HEK293 (cell line): ENCODE data around the gene KLC1.

Experiments used
- CTCF ChIA-PET: fragments of 350-600 bp; formaldehyde crosslinking; extraction: SDS; loops from one replicate; lab custom pipeline; 2021; ENCODE audit warnings: antibody characterized with exemption; lab: Yijun Ruan, JAX
- POLR2A ChIA-PET: fragments of 300-600 bp; formaldehyde crosslinking; extraction: SDS; loops from one replicate; lab custom pipeline; 2020; ENCODE audit warnings: antibody characterized with exemption, inconsistent platforms; lab: Yijun Ruan, JAX
- H3K27ac ChIP-seq: fragments of 200-500 bp; sonication (Bioruptor generic); 2 replicates; pipeline ENCODE4 v1.5.1; 2014; ENCODE audit warnings: low read depth, low read length, control low read depth, inconsistent platforms; ENCODE audit errors: extremely low read depth
- H3K36me3 ChIP-seq, 2 experiments: fragments of 200-500 bp in 1 of 2; sonication (Bioruptor generic) in 1 of 2; 1 replicate in 1 of 2; 2 replicates in 1 of 2; pipeline ENCODE4 v1.5.1; 2014 to 2017; ENCODE audit warnings: inconsistent platforms in 2 of 2, low read length in 2 of 2; ENCODE audit not compliant: control insufficient read depth in 2 of 2, insufficient read depth in 1 of 2
- H3K4me1 ChIP-seq: fragments of 200-500 bp; sonication (Bioruptor generic); 2 replicates; pipeline ENCODE4 v1.5.1; 2014; ENCODE audit warnings: mild to moderate bottlenecking, low read length, inconsistent platforms; ENCODE audit not compliant: control insufficient read depth, insufficient read depth
- H3K4me3 ChIP-seq: 2 replicates; pipeline ENCODE4 v1.5.1; 2011; ENCODE audit warnings: low read depth, mild to moderate bottlenecking, control low read depth, low read length, moderate library complexity
- H3K9me3 ChIP-seq: fragments of 200-500 bp; sonication (Bioruptor generic); 2 replicates; pipeline ENCODE4 v1.5.1; 2014; ENCODE audit warnings: low read depth, low read length, inconsistent platforms; ENCODE audit not compliant: control insufficient read depth, insufficient read depth
- KLF9 ChIP-seq: fragments of 450-650 bp; formaldehyde crosslinking; IDR thresholded peaks from 2 replicates; pipeline ENCODE4 v1.5.1; 2016; ENCODE audit warnings: missing biosample characterization, missing genetic modification characterization, low read depth
- OVOL3 ChIP-seq: fragments of 450-650 bp; formaldehyde crosslinking; IDR thresholded peaks from 2 replicates; pipeline ENCODE4 v1.5.1; 2016; ENCODE audit warnings: missing biosample characterization, missing genetic modification characterization
- ZBTB21 ChIP-seq: fragments of 450-650 bp; formaldehyde crosslinking; IDR thresholded peaks from 2 replicates; pipeline ENCODE4 v1.5.1; 2017; ENCODE audit warnings: missing biosample characterization, missing genetic modification characterization
- ZBTB7A ChIP-seq: fragments of 450-650 bp; formaldehyde crosslinking; IDR thresholded peaks from 2 replicates; pipeline ENCODE4 v1.5.1; 2016; ENCODE audit warnings: low read depth, missing biosample characterization, missing genetic modification characterization
- ZFP37 ChIP-seq: fragments of 450-650 bp; formaldehyde crosslinking; IDR thresholded peaks from 2 replicates; pipeline ENCODE4 v1.5.1; 2016; ENCODE audit warnings: missing biosample characterization, missing genetic modification characterization
- ZNF114 ChIP-seq: fragments of 450-650 bp; formaldehyde crosslinking; IDR thresholded peaks from 2 replicates; pipeline ENCODE4 v1.5.0; 2017; ENCODE audit warnings: missing biosample characterization, missing genetic modification characterization
- ZNF132 ChIP-seq: fragments of 450-650 bp; formaldehyde crosslinking; IDR thresholded peaks from 2 replicates; pipeline ENCODE4 v1.5.1; 2017; ENCODE audit warnings: missing biosample characterization, missing genetic modification characterization, borderline replicate concordance
- ZNF155 ChIP-seq: fragments of 450-650 bp; formaldehyde crosslinking; IDR thresholded peaks from 2 replicates; pipeline ENCODE4 v1.5.1; 2016; ENCODE audit warnings: missing biosample characterization, missing genetic modification characterization
- ZNF223 ChIP-seq: fragments of 450-650 bp; formaldehyde crosslinking; IDR thresholded peaks from 2 replicates; pipeline ENCODE4 v1.5.1; 2016; ENCODE audit warnings: missing biosample characterization, missing genetic modification characterization
- ZNF302 ChIP-seq: fragments of 450-650 bp; formaldehyde crosslinking; IDR thresholded peaks from 2 replicates; pipeline ENCODE4 v1.5.1; 2016; ENCODE audit warnings: missing biosample characterization, missing genetic modification characterization, low read depth
- ZNF324 ChIP-seq: fragments of 450-650 bp; formaldehyde crosslinking; IDR thresholded peaks from 2 replicates; pipeline ENCODE4 v1.5.1; 2016; ENCODE audit warnings: missing biosample characterization, missing genetic modification characterization
- ZNF350 ChIP-seq: fragments of 450-650 bp; formaldehyde crosslinking; IDR thresholded peaks from 2 replicates; pipeline ENCODE4 v1.5.0; 2017; ENCODE audit warnings: missing biosample characterization, mild to moderate bottlenecking, missing genetic modification characterization
- ZNF423 ChIP-seq: fragments of 450-650 bp; formaldehyde crosslinking; IDR thresholded peaks from 2 replicates; pipeline ENCODE4 v1.5.1; 2016; ENCODE audit warnings: missing biosample characterization, missing genetic modification characterization
- ZNF560 ChIP-seq: fragments of 450-650 bp; formaldehyde crosslinking; IDR thresholded peaks from 2 replicates; pipeline ENCODE4 v1.5.1; 2017; ENCODE audit warnings: missing biosample characterization, missing genetic modification characterization, borderline replicate concordance
- ZNF585B ChIP-seq: fragments of 450-650 bp; formaldehyde crosslinking; IDR thresholded peaks from 2 replicates; pipeline ENCODE4 v1.5.1; 2016; ENCODE audit warnings: missing biosample characterization, missing genetic modification characterization
- ZNF624 ChIP-seq: fragments of 450-650 bp; formaldehyde crosslinking; IDR thresholded peaks from 2 replicates; pipeline ENCODE4 v1.5.1; 2017; ENCODE audit warnings: missing biosample characterization, missing genetic modification characterization
- ZNF660 ChIP-seq: fragments of 450-650 bp; IDR thresholded peaks from 2 replicates; pipeline ENCODE4 v1.5.1; 2018; ENCODE audit warnings: missing biosample characterization, mild to moderate bottlenecking, missing genetic modification characterization
- ZNF677 ChIP-seq: fragments of 450-650 bp; IDR thresholded peaks from 2 replicates; pipeline ENCODE4 v1.5.0; 2018; ENCODE audit warnings: missing biosample characterization, mild to moderate bottlenecking, missing genetic modification characterization, moderate library complexity
- TF ChIP-seq, protein P1 (sequence below): fragments of 450-650 bp; IDR thresholded peaks from 2 replicates; pipeline ENCODE4 v1.5.1; 2018; ENCODE audit warnings: missing biosample characterization, mild to moderate bottlenecking, missing genetic modification characterization
- TF ChIP-seq, protein P2 (sequence below): fragments of 450-650 bp; formaldehyde crosslinking; IDR thresholded peaks from 2 replicates; pipeline ENCODE4 v1.5.1; 2016; ENCODE audit warnings: missing biosample characterization, missing genetic modification characterization, low read depth
- TF ChIP-seq, protein P3 (sequence below): fragments of 450-650 bp; formaldehyde crosslinking; IDR thresholded peaks from 2 replicates; pipeline ENCODE4 v1.5.1; 2016; ENCODE audit warnings: missing biosample characterization, missing genetic modification characterization
- TF ChIP-seq, protein P4 (sequence below): fragments of 450-650 bp; formaldehyde crosslinking; IDR thresholded peaks from 2 replicates; pipeline ENCODE4 v1.5.1; 2017; ENCODE audit warnings: missing biosample characterization, missing genetic modification characterization
- TF ChIP-seq, protein P5 (sequence below): fragments of 450-650 bp; formaldehyde crosslinking; IDR thresholded peaks from 2 replicates; pipeline ENCODE4 v1.5.1; 2017; ENCODE audit warnings: missing biosample characterization, missing genetic modification characterization

The KLC1 gene

DNA sequence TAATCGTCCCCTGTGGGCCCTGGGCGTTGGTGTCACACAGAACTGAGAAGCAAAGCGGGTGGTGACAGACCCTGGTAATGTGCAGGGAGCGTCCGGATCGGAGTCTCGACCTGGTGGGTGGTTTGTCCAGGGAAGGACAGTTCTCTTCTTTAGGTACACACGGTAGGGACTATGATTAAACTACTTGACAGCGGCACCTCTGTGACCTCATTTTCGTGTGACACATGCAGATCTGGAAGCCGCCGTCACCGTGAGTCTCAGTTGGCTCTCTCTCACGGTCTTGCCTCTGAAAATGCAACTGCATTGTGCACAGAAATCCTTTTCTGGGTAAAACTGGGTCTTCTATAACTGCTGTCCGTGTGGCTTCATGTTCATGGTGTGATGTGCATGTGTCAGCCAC, 54.1 kb downstream of the KLC1 start:
- Histone ChIP-seq H3K4me1 (no peaks in the 10 kb centered on the region), H3K9me3 (no peaks in the 10 kb centered on the region)
- TF ChIP-seq ZNF114 (tag by site-specific recombination) (no peak), ZFP37 (no peak), ZNF624 (no peak), KLF9 (tag by site-specific recombination) (no peak), ZNF155 (tag by site-specific recombination) (no peak), ZNF302 (tag by site-specific recombination) (no peak), ZNF677 (tag by site-specific recombination) (no peak), ZNF223 (tag by site-specific recombination) (no peak), ZBTB21 (tag by site-specific recombination) (no peak), ZNF660 (no peak), ZNF423 (tag by site-specific recombination) (no peak), OVOL3 (tag by site-specific recombination) (no peak)
- TF ChIP-seq, protein P1, sequence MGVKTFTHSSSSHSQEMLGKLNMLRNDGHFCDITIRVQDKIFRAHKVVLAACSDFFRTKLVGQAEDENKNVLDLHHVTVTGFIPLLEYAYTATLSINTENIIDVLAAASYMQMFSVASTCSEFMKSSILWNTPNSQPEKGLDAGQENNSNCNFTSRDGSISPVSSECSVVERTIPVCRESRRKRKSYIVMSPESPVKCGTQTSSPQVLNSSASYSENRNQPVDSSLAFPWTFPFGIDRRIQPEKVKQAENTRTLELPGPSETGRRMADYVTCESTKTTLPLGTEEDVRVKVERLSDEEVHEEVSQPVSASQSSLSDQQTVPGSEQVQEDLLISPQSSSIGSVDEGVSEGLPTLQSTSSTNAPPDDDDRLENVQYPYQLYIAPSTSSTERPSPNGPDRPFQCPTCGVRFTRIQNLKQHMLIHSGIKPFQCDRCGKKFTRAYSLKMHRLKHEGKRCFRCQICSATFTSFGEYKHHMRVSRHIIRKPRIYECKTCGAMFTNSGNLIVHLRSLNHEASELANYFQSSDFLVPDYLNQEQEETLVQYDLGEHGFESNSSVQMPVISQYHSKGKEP (tag by site-specific recombination) = no peak
- TF ChIP-seq, protein P2, sequence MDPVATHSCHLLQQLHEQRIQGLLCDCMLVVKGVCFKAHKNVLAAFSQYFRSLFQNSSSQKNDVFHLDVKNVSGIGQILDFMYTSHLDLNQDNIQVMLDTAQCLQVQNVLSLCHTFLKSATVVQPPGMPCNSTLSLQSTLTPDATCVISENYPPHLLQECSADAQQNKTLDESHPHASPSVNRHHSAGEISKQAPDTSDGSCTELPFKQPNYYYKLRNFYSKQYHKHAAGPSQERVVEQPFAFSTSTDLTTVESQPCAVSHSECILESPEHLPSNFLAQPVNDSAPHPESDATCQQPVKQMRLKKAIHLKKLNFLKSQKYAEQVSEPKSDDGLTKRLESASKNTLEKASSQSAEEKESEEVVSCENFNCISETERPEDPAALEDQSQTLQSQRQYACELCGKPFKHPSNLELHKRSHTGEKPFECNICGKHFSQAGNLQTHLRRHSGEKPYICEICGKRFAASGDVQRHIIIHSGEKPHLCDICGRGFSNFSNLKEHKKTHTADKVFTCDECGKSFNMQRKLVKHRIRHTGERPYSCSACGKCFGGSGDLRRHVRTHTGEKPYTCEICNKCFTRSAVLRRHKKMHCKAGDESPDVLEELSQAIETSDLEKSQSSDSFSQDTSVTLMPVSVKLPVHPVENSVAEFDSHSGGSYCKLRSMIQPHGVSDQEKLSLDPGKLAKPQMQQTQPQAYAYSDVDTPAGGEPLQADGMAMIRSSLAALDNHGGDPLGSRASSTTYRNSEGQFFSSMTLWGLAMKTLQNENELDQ (tag by site-specific recombination) = no peak
- TF ChIP-seq, protein P3, sequence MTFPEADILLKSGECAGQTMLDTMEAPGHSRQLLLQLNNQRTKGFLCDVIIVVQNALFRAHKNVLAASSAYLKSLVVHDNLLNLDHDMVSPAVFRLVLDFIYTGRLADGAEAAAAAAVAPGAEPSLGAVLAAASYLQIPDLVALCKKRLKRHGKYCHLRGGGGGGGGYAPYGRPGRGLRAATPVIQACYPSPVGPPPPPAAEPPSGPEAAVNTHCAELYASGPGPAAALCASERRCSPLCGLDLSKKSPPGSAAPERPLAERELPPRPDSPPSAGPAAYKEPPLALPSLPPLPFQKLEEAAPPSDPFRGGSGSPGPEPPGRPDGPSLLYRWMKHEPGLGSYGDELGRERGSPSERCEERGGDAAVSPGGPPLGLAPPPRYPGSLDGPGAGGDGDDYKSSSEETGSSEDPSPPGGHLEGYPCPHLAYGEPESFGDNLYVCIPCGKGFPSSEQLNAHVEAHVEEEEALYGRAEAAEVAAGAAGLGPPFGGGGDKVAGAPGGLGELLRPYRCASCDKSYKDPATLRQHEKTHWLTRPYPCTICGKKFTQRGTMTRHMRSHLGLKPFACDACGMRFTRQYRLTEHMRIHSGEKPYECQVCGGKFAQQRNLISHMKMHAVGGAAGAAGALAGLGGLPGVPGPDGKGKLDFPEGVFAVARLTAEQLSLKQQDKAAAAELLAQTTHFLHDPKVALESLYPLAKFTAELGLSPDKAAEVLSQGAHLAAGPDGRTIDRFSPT (tag by site-specific recombination) = no peak
- TF ChIP-seq, all 188 proteins: peak for 0
- Histone ChIP-seq H3K27ac (no peak overlapping the region), H3K36me3 (peaks cover 51 to 95% of the 10 kb centered on the region in 2 experiments), H3K4me3 (no peak overlapping the region)
- POLR2A ChIA-PET = no interaction called here
- CTCF ChIA-PET = no interaction called here

DNA sequence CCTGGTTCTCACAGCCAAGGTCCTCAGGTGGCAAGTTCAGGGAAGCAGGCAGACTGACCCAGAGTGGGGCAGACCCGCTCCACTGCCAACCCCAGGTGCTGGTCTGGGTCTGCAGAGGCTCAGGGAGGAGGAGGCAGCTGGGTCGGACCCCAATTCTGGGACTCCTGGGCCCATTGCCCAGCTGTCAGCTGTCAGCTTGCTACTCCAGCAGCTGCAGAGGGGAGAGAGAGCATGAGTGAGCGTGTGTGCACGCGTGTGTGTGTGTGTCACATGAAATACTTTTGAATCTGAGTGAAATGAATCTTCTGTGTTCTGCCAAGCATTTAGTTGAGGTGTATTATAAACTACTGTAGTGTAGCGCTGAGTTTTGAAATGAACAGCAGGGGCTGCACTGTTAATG, 55.5 kb downstream of the KLC1 start:
- no peak for TF ChIP-seq ZNF560 (tag by site-specific recombination)
- Histone ChIP-seq H3K36me3 (peaks cover 40 to 94% of the 10 kb centered on the region in 2 experiments), H3K9me3 (no peaks in the 10 kb centered on the region), H3K4me3 (no peak overlapping the region), H3K27ac (no peak overlapping the region), H3K4me1 (no peaks in the 10 kb centered on the region)
- CTCF ChIA-PET = no interaction called here
- POLR2A ChIA-PET = no interaction called here

DNA sequence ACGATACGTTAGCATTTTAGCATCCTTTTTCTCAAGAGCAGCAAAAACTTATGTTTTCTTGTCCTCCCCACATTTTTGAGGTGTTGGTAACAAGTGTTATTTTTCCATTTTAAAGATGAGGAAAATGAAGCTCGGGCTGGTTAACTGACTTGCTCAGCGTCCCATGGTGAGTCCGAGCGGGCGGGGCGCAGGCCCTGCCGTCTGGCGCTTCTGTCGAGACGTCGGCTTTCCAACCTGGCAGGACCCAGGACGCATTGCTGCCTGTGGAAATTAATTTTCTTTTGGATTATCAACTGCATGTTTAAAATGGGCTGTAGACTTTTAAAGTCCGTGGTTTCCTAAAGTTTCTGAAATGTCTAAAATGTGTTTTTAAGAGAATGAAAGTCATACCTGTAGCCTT, 55.9 kb downstream of the KLC1 start:
- H3K27ac ChIP-seq = no peak overlapping the region
- H3K9me3 ChIP-seq = no peaks in the 10 kb centered on the region
- H3K4me3 ChIP-seq = no peak overlapping the region
- H3K4me1 ChIP-seq = no peaks in the 10 kb centered on the region
- peaks cover 37 to 93% of the 10 kb centered on the region in 2 experiments for H3K36me3 ChIP-seq
- ChIA-PET CTCF (interaction anchor here (0.5 kb wide), 1 partner anchor 112 kb away, joined by 3 read pairs; no protein-coding TSS in a partner anchor), POLR2A (no interaction called here)
- TF ChIP-seq, protein P4, sequence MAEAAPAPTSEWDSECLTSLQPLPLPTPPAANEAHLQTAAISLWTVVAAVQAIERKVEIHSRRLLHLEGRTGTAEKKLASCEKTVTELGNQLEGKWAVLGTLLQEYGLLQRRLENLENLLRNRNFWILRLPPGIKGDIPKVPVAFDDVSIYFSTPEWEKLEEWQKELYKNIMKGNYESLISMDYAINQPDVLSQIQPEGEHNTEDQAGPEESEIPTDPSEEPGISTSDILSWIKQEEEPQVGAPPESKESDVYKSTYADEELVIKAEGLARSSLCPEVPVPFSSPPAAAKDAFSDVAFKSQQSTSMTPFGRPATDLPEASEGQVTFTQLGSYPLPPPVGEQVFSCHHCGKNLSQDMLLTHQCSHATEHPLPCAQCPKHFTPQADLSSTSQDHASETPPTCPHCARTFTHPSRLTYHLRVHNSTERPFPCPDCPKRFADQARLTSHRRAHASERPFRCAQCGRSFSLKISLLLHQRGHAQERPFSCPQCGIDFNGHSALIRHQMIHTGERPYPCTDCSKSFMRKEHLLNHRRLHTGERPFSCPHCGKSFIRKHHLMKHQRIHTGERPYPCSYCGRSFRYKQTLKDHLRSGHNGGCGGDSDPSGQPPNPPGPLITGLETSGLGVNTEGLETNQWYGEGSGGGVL = no peak
- TF ChIP-seq ZNF585B (tag by site-specific recombination) (no peak), ZBTB7A (tag by site-specific recombination) (no peak), ZNF114 (tag by site-specific recombination) (no peak), ZNF350 (tag by site-specific recombination) (no peak), ZNF324 (no peak), ZNF132 (tag by site-specific recombination) (no peak)
- TF ChIP-seq, protein P5, sequence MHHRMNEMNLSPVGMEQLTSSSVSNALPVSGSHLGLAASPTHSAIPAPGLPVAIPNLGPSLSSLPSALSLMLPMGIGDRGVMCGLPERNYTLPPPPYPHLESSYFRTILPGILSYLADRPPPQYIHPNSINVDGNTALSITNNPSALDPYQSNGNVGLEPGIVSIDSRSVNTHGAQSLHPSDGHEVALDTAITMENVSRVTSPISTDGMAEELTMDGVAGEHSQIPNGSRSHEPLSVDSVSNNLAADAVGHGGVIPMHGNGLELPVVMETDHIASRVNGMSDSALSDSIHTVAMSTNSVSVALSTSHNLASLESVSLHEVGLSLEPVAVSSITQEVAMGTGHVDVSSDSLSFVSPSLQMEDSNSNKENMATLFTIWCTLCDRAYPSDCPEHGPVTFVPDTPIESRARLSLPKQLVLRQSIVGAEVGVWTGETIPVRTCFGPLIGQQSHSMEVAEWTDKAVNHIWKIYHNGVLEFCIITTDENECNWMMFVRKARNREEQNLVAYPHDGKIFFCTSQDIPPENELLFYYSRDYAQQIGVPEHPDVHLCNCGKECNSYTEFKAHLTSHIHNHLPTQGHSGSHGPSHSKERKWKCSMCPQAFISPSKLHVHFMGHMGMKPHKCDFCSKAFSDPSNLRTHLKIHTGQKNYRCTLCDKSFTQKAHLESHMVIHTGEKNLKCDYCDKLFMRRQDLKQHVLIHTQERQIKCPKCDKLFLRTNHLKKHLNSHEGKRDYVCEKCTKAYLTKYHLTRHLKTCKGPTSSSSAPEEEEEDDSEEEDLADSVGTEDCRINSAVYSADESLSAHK = no peak
